Neural cell (in vitro differentiated cells): ENCODE data around the gene VPS13D. TPM values are rescaled to one million over a fixed set of nuclear protein-coding genes. Genes with fewer than 3 reads are reported as not detected.

Source experiments
- H2AFZ ChIP-seq: fragments of 200-600, 300-800 bp; sonication (generic), shearing (Covaris generic); 2 replicates; pipeline ENCODE4 v1.6.0; 2014; ENCODE audit warnings: low read depth, mild to moderate bottlenecking, antibody characterized with exemption, low read length, moderate library complexity
- H3F3A ChIP-seq: fragments of 200-600 bp; shearing (Covaris generic); 2 replicates; pipeline ENCODE4 v1.6.1; 2016; ENCODE audit warnings: mild to moderate bottlenecking, moderate library complexity, mixed read lengths, antibody characterized with exemption, low read length; ENCODE audit not compliant: insufficient read depth, poor library complexity, severe bottlenecking
- H3K27ac ChIP-seq: fragments of 200-600, 300-800 bp; sonication (generic), shearing (Covaris generic); 2 replicates; pipeline ENCODE4 v1.5.1; 2014; ENCODE audit warnings: mild to moderate bottlenecking, low read length, moderate library complexity
- H3K27me3 ChIP-seq: fragments of 300-800, 200-600 bp; sonication (generic), shearing (Covaris generic); 2 replicates; pipeline ENCODE4 v1.6.0; 2014; ENCODE audit warnings: mild to moderate bottlenecking, low read depth, low read length, moderate library complexity; ENCODE audit not compliant: insufficient read depth
- H3K36me3 ChIP-seq: fragments of 300-800, 200-600 bp; sonication (generic), shearing (Covaris generic); 2 replicates; pipeline ENCODE4 v1.5.1; 2014; ENCODE audit warnings: mild to moderate bottlenecking, antibody characterized with exemption, low read length, moderate library complexity; ENCODE audit not compliant: insufficient read depth
- H3K4me2 ChIP-seq: fragments of 300-800, 200-600 bp; sonication (generic), shearing (Covaris generic); 2 replicates; pipeline ENCODE4 v1.6.0; 2014; ENCODE audit warnings: mild to moderate bottlenecking, low read length
- H3K4me3 ChIP-seq: fragments of 300-800, 200-600 bp; sonication (generic), shearing (Covaris generic); 2 replicates; pipeline ENCODE4 v1.5.1; 2014; ENCODE audit warnings: mild to moderate bottlenecking, low read length, moderate library complexity
- H3K79me2 ChIP-seq: fragments of 200-600 bp; shearing (Covaris generic); replicated peaks from 2 replicates; pipeline ENCODE4 v1.6.0; 2014; ENCODE audit warnings: mild to moderate bottlenecking, low read length, moderate library complexity; ENCODE audit not compliant: insufficient read depth
- H3K9ac ChIP-seq: fragments of 300-800, 200-600 bp; sonication (generic), shearing (Covaris generic); 2 replicates; pipeline ENCODE4 v1.6.1; 2016; ENCODE audit warnings: mild to moderate bottlenecking, low read length, mixed read lengths
- H3K9me2 ChIP-seq: fragments of 200-600 bp; shearing (Covaris generic); 2 replicates; pipeline ENCODE4 v1.6.1; 2016; ENCODE audit warnings: mild to moderate bottlenecking, low read length, mixed read lengths; ENCODE audit not compliant: insufficient read depth
- H3K9me3 ChIP-seq: fragments of 200-600, 300-800 bp; sonication (generic), shearing (Covaris generic); 2 replicates; pipeline ENCODE4 v1.6.1; 2016; ENCODE audit warnings: mild to moderate bottlenecking, mixed run types, low read length, moderate library complexity, mixed read lengths
- H4K20me1 ChIP-seq: fragments of 200-600 bp; shearing (Covaris generic); 2 replicates; pipeline ENCODE4 v1.6.1; 2016; ENCODE audit warnings: mild to moderate bottlenecking, mixed run types; ENCODE audit not compliant: insufficient read depth
- EP300 ChIP-seq: fragments of 450-650 bp; conservative IDR thresholded peaks from 2 replicates; pipeline ENCODE4 v1.6.1; 2014; ENCODE audit warnings: antibody characterized with exemption, mild to moderate bottlenecking, moderate library complexity; ENCODE audit not compliant: poor library complexity, severe bottlenecking
- EZH2 ChIP-seq: fragments of 200-600, 300-800 bp; shearing (Covaris generic), sonication (generic); IDR thresholded peaks from 2 replicates; pipeline ENCODE4 v1.6.1; 2014; ENCODE audit warnings: antibody characterized with exemption, low read length, borderline replicate concordance, mild to moderate bottlenecking; ENCODE audit not compliant: insufficient read depth, poor library complexity, severe bottlenecking
- MXI1 ChIP-seq: fragments of 450-650 bp; conservative IDR thresholded peaks from 2 replicates; pipeline ENCODE4 v1.6.1; 2014; ENCODE audit warnings: antibody characterized with exemption, mild to moderate bottlenecking; ENCODE audit not compliant: poor library complexity, severe bottlenecking
- RAD21 ChIP-seq: fragments of 450-650 bp; conservative IDR thresholded peaks from 2 replicates; pipeline ENCODE4 v1.6.1; 2014; ENCODE audit warnings: antibody characterized with exemption, mild to moderate bottlenecking, moderate library complexity
- REST ChIP-seq: IDR thresholded peaks from 2 replicates; pipeline ENCODE4 v1.6.1; 2012; ENCODE audit warnings: borderline replicate concordance
- SMC3 ChIP-seq: fragments of 450-650 bp; conservative IDR thresholded peaks from 2 replicates; pipeline ENCODE4 v1.6.1; 2014; ENCODE audit warnings: antibody characterized with exemption, mild to moderate bottlenecking, moderate library complexity; ENCODE audit not compliant: poor library complexity
- TAF1 ChIP-seq: IDR thresholded peaks from 2 replicates; pipeline ENCODE4 v1.6.1; 2012; ENCODE audit warnings: low read depth
- polyA plus RNA-seq: library from polyadenylated mRNA; depleted of rRNA; stranded (reverse); fragments of >200 nt; gene quantifications from 2 replicates; pipeline ENCODE4 v1.2.3, GENCODE V29; 2014
- TF ChIP-seq, protein P1 (sequence below): fragments of 450-650 bp; IDR thresholded peaks from 2 replicates; pipeline ENCODE4 v1.5.1; 2014; ENCODE audit warnings: antibody characterized with exemption, mild to moderate bottlenecking, moderate library complexity; ENCODE audit not compliant: poor library complexity, severe bottlenecking

VPS13D gene
- polyA plus RNA-seq, 1 donor from 2014 or later = 24.5 TPM

DNA sequence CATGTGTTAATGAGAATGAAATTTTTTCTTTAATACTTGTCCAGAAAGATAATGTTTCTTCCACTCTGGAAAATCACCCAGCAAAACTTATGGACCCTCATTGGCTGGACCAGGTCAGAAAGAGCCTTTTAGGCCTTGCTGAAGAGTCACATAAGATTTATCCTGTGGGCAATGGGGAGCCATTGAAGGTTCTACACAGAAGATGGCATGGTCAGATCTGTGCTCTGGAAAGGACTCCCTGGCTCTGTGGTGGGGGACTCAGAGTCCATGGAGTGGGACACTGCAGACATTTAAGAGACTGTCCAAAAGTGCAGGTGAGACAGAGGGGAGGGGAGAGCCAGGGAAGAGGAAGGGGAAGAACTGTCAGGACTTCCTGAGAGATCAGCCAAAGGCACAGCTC is 321.8 kb downstream of the VPS13D start:
- Histone ChIP-seq H3K27me3 (no peaks in the 10 kb centered on the region), H2AFZ (no peak overlapping the region), H3K27ac (no peak overlapping the region), H3K36me3 (no peaks in the 10 kb centered on the region), H3K9me2 (no peaks in the 10 kb centered on the region), H3F3A (no peaks in the 10 kb centered on the region), H4K20me1 (no peaks in the 10 kb centered on the region), H3K79me2 (no peaks in the 10 kb centered on the region), H3K4me2 (no peak overlapping the region), H3K9me3 (no peaks in the 10 kb centered on the region), H3K4me3 (no peak overlapping the region), H3K9ac (no peak overlapping the region)
- TF ChIP-seq MXI1 (no peak), REST (no peak), TAF1 (no peak), RAD21 (no peak), EZH2 (no peak), EP300 (no peak), SMC3 (no peak)
- TF ChIP-seq, protein P1, sequence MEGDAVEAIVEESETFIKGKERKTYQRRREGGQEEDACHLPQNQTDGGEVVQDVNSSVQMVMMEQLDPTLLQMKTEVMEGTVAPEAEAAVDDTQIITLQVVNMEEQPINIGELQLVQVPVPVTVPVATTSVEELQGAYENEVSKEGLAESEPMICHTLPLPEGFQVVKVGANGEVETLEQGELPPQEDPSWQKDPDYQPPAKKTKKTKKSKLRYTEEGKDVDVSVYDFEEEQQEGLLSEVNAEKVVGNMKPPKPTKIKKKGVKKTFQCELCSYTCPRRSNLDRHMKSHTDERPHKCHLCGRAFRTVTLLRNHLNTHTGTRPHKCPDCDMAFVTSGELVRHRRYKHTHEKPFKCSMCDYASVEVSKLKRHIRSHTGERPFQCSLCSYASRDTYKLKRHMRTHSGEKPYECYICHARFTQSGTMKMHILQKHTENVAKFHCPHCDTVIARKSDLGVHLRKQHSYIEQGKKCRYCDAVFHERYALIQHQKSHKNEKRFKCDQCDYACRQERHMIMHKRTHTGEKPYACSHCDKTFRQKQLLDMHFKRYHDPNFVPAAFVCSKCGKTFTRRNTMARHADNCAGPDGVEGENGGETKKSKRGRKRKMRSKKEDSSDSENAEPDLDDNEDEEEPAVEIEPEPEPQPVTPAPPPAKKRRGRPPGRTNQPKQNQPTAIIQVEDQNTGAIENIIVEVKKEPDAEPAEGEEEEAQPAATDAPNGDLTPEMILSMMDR = no peak

GRCh38 chr1:12552111-12552888 is 322.5 kb downstream of the VPS13D start:
- Histone ChIP-seq H3K27ac (no peak overlapping the region), H3K9ac (no peak overlapping the region), H3K36me3 (no peaks in the 10 kb centered on the region), H3K27me3 (no peaks in the 10 kb centered on the region), H3K4me2 (no peak overlapping the region), H4K20me1 (no peaks in the 10 kb centered on the region), H3F3A (no peaks in the 10 kb centered on the region), H3K9me2 (no peaks in the 10 kb centered on the region), H3K79me2 (no peaks in the 10 kb centered on the region), H3K9me3 (no peaks in the 10 kb centered on the region), H2AFZ (no peak overlapping the region), H3K4me3 (no peak overlapping the region)
- TF ChIP-seq SMC3 = no peak
